ENCODE results near the gene LILRA5. TPM values are rescaled to one million over a fixed set of nuclear protein-coding genes. Genes with fewer than 3 reads are reported as not detected.

Gene LILRA5
- total and polyA plus RNA-seq, 2 of the 8 experiments (the other 6 are each of a cell fraction or from before 2014, with no cell fraction given): not detected

- Histone ChIP-seq H2BK20ac (ENCODE audit: low read length) (no peak overlapping the region), H3K27me3 (replicated peaks in 1 of 4; ENCODE audit: control insufficient read depth in 3 of 4, extremely low read depth in 1 of 4, insufficient read depth in 3 of 4, low read length in 3 of 4) (0 out of 7 replicates have a peak, but pooled peaks cover 0 to 8% (median 0%) of the 10 kb centered on the region in 4 experiments), H3K4me2 (ENCODE audit: insufficient read depth in 1 of 2, low read depth in 2 of 2, low read length in 2 of 2) (no peak overlapping the region), H2AK5ac (ENCODE audit: low read depth, low read length) (no peak overlapping the region), H2BK15ac (ENCODE audit: low read length) (no peak overlapping the region), H3K36me3 (ENCODE audit: control insufficient read depth in 2 of 4, insufficient read depth in 4 of 4, low read length in 3 of 4) (no peaks in the 10 kb centered on the region), H3K4ac (replicated peaks; ENCODE audit: insufficient read length, low read depth, low read length) (no peak overlapping the region), H2BK5ac (ENCODE audit: low read depth, low read length) (no peak overlapping the region), H4K8ac (ENCODE audit: extremely low read depth, insufficient read depth, low read length) (no peak overlapping the region), H4K20me1 (replicated peaks in 1 of 2; ENCODE audit: control insufficient read depth in 1 of 2, insufficient read depth in 2 of 2, low read length in 2 of 2) (no peaks in the 10 kb centered on the region), H3K56ac (replicated peaks; ENCODE audit: insufficient read length, low read depth, low read length) (no peak overlapping the region), H2BK120ac (replicated peaks; ENCODE audit: low read depth, low read length) (no peak overlapping the region), H3K23me2 (ENCODE audit: low read depth, low read length) (no peaks in the 10 kb centered on the region), H2AFZ (ENCODE audit: low read length) (no peak overlapping the region), H3K9ac (replicated peaks in 1 of 4; ENCODE audit: extremely low read depth in 1 of 4, low read depth in 3 of 4, low read length in 3 of 4) (no peak overlapping the region), H3K4me1 (replicated peaks in 1 of 4; ENCODE audit: control insufficient read depth in 3 of 4, insufficient read depth in 4 of 4, low read length in 3 of 4) (no peaks in the 10 kb centered on the region; a peak in 1 of 7 replicates), H3K4me3 (ENCODE audit: extremely low read depth in 1 of 4, insufficient read depth in 2 of 4, low read depth in 3 of 4, low read length in 4 of 4) (no peak overlapping the region), H3K18ac (ENCODE audit: extremely low read depth, low read length) (no peak overlapping the region), H3K9me3 (ENCODE audit: insufficient read depth in 2 of 2, low read depth in 1 of 2, low read length in 1 of 2) (no peaks in the 10 kb centered on the region), H3K23ac (ENCODE audit: insufficient read length) (no peak overlapping the region), H3K14ac (ENCODE audit: insufficient read length) (no peak overlapping the region), H4K5ac (ENCODE audit: insufficient read length, low read depth, low read length) (no peak overlapping the region), H3K79me1 (ENCODE audit: low read depth, low read length) (no peaks in the 10 kb centered on the region), H4K91ac (replicated peaks; ENCODE audit: insufficient read length, low read length) (no peak overlapping the region), H2BK12ac (ENCODE audit: low read depth, low read length) (no peak overlapping the region), H3K79me2 (ENCODE audit: control insufficient read depth in 1 of 2, insufficient read depth in 2 of 2, low read length in 2 of 2) (no peaks in the 10 kb centered on the region), H3K27ac (ENCODE audit: low read depth, low read length) (no peak overlapping the region)
- no peak for FAIRE-seq
- ChIA-PET POLR2A (ENCODE audit: partially characterized antibody) (no interaction called here), CTCF (ENCODE audit: partially characterized antibody) (no interaction called here)
- no peak for DNase-seq (ENCODE audit: low read depth in 1 of 2, low spot score in 2 of 2)
- WGBS, 2 experiments (ENCODE audit: extremely low coverage in 1 of 2, insufficient coverage in 1 of 2, insufficient read length in 1 of 2, insufficient replicate concordance in 2 of 2, low coverage in 1 of 2, low lambda C conversion rate in 2 of 2, missing lambda C conversion rate in 1 of 2): 89% methylated on average over 6 of the region's 6 CpGs; no CpG with 5 or more reads in 1 of the 2 experiments
- TF ChIP-seq JUND (IDR thresholded peaks at IDR 0.05; ENCODE audit: low read length) (no peak), CTCF (IDR thresholded peaks at IDR 0.05; ENCODE audit: control extremely low read depth in 1 of 3, insufficient read depth in 1 of 3, low read depth in 1 of 3, low read length in 3 of 3) (no peak), GTF2F1 (IDR thresholded peaks at IDR 0.05; ENCODE audit: borderline replicate concordance, low read depth, low read length) (no peak), BRCA1 (IDR thresholded peaks at IDR 0.05; ENCODE audit: low read depth, low read length) (no peak), CBX8 (IDR thresholded peaks at IDR 0.05; ENCODE audit: borderline replicate concordance, low read depth, low read length) (no peak), POLR2A (IDR thresholded peaks at IDR 0.05; ENCODE audit: control extremely low read depth in 1 of 2, low read depth in 2 of 2, low read length in 2 of 2) (no peak)
Measured at GRCh38 chr19:54294539-54294938, 18.4 kb downstream of the LILRA5 start.

Measured in H1 (cell line).